Hepatocyte (in vitro differentiated cells): ENCODE data around the gene DCUN1D2.

ENCODE experiments used
- EZH2 ChIP-seq: fragments of 200-600 bp; sonication (generic); IDR thresholded peaks from 2 replicates; pipeline ENCODE4 v1.6.1; 2016; ENCODE audit warnings: antibody characterized with exemption, mild to moderate bottlenecking, borderline replicate concordance
- TF ChIP-seq, protein P1 (sequence below): fragments of 200-600 bp; sonication (generic); IDR thresholded peaks from 2 replicates; pipeline ENCODE4 v1.5.1; 2016; ENCODE audit warnings: antibody characterized with exemption, mild to moderate bottlenecking; ENCODE audit not compliant: poor library complexity

DNA sequence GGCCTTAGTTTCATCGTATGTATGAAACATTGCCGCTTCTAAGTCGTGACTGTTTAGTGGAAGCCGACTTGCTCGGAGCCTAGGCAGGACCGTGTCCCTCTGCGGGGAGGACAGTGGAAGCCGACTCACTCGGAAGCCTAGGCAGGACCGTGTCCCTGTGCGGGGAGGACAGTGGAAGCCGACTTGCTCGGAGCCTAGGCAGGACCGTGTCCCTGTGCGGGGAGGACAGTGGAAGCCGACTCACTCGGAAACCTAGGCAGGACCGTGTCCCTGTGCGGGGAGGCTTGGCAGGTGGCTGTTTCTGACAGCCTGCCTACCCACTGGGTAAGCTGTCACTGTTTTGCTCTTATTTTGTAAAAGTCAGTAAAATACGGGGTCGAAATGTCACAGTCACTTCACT, 20.4 kb upstream of the DCUN1D2 start:
- TF ChIP-seq, protein P1, sequence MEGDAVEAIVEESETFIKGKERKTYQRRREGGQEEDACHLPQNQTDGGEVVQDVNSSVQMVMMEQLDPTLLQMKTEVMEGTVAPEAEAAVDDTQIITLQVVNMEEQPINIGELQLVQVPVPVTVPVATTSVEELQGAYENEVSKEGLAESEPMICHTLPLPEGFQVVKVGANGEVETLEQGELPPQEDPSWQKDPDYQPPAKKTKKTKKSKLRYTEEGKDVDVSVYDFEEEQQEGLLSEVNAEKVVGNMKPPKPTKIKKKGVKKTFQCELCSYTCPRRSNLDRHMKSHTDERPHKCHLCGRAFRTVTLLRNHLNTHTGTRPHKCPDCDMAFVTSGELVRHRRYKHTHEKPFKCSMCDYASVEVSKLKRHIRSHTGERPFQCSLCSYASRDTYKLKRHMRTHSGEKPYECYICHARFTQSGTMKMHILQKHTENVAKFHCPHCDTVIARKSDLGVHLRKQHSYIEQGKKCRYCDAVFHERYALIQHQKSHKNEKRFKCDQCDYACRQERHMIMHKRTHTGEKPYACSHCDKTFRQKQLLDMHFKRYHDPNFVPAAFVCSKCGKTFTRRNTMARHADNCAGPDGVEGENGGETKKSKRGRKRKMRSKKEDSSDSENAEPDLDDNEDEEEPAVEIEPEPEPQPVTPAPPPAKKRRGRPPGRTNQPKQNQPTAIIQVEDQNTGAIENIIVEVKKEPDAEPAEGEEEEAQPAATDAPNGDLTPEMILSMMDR: no peak
- TF ChIP-seq EZH2: no peak
